Skin epidermis (tissue), 12 donors: Measurements from ENCODE around the gene ADK.

Experiments
- H3K27ac ChIP-seq, 21 experiments: fragments of 200-600 bp; sonication (generic) in 11 of 21; one replicate each; pipeline ENCODE4 v1.5.0; 2020; ENCODE audit warnings: mild to moderate bottlenecking in 3 of 21, inconsistent platforms in 2 of 21, moderate library complexity in 2 of 21
- H3K4me3 ChIP-seq, 7 experiments: fragments of 200-600 bp; sonication (generic) in 2 of 7; one replicate each; pipeline ENCODE4 v1.5.0; 2020; ENCODE audit warnings: inconsistent platforms in 2 of 7, mild to moderate bottlenecking in 2 of 7, moderate library complexity in 1 of 7

The ADK gene

GRCh38 chr10:74738985-74739567, 588.1 kb downstream of the ADK start:
- H3K27ac ChIP-seq, result peak overlapping the region in 3 of 21 experiments; percentile 2 to 34 (median 15)
- no peak overlapping the region for H3K4me3 ChIP-seq

GRCh38 chr10:74743401-74743800, 592.4 kb downstream of the ADK start:
- no peak overlapping the region for H3K4me3 ChIP-seq
- H3K27ac ChIP-seq, result no peak overlapping the region

GRCh38 chr10:74745449-74745848, 594.4 kb downstream of the ADK start:
- Histone ChIP-seq H3K4me3 (no peak overlapping the region), H3K27ac (no peak overlapping the region)

GRCh38 chr10:74746813-74747212, 595.8 kb downstream of the ADK start:
- H3K4me3 ChIP-seq, result no peak overlapping the region
- peak overlapping the region in 1 of 21 experiments; percentile 69 for H3K27ac ChIP-seq

- Histone ChIP-seq H3K4me3 (no peak overlapping the region), H3K27ac (no peak overlapping the region)
These were observed 597.5 kb downstream of the ADK start for GRCh38 chr10:74748468-74749031.

GRCh38 chr10:74750848-74751274, 599.8 kb downstream of the ADK start:
- H3K4me3 ChIP-seq, result no peak overlapping the region
- H3K27ac ChIP-seq, result no peak overlapping the region

GRCh38 chr10:74752371-74753040, 601.5 kb downstream of the ADK start:
- Histone ChIP-seq H3K27ac (no peak overlapping the region), H3K4me3 (no peak overlapping the region)

- Histone ChIP-seq H3K4me3 (no peak overlapping the region), H3K27ac (no peak overlapping the region)
These were observed 602.6 kb downstream of the ADK start for GRCh38 chr10:74753442-74754211.

- no peak overlapping the region for H3K27ac ChIP-seq
- no peak overlapping the region for H3K4me3 ChIP-seq
These were observed 603.4 kb downstream of the ADK start for GRCh38 chr10:74754381-74754821.

GRCh38 chr10:74755273-74755672, 604.3 kb downstream of the ADK start:
- Histone ChIP-seq H3K4me3 (no peak overlapping the region), H3K27ac (no peak overlapping the region)
